H9 (cell line): ENCODE measurements around the gene OXSR1. TPM values are rescaled to one million over a fixed set of nuclear protein-coding genes. Genes with fewer than 3 reads are reported as not detected.
A peak's percentile ranks its signal among the peaks of the same experiment; 100 is the strongest.

Experiments used
- DNase-seq: peaks from one replicate; pipeline ENCODE4 v3.0.0-alpha.2; 2017
- H2AFZ ChIP-seq: one replicate; pipeline ENCODE4 v1.6.1; 2013; ENCODE audit warnings: mild to moderate bottlenecking, low read length, control low read depth, moderate library complexity
- H2AK5ac ChIP-seq: 2 replicates; pipeline ENCODE4 v1.6.1; 2013; ENCODE audit warnings: low read length, control low read depth, mixed read lengths; ENCODE audit not compliant: insufficient read length
- H2BK120ac ChIP-seq: one replicate; pipeline ENCODE4 v1.6.1; 2013; ENCODE audit warnings: low read depth, mild to moderate bottlenecking, low read length, control low read depth, inconsistent platforms; ENCODE audit not compliant: poor library complexity, severe bottlenecking
- H2BK12ac ChIP-seq: 2 replicates; pipeline ENCODE4 v1.6.1; 2013; ENCODE audit warnings: low read length, control low read depth, mixed read lengths, low read depth; ENCODE audit not compliant: insufficient read length
- H2BK15ac ChIP-seq: 2 replicates; pipeline ENCODE4 v1.6.1; 2013; ENCODE audit warnings: low read depth, low read length, control low read depth
- H2BK20ac ChIP-seq: one replicate; pipeline ENCODE4 v1.6.1; 2013; ENCODE audit warnings: low read depth, mild to moderate bottlenecking, low read length, control low read depth, inconsistent platforms; ENCODE audit not compliant: poor library complexity, severe bottlenecking
- H2BK5ac ChIP-seq: 2 replicates; pipeline ENCODE4 v1.6.1; 2013; ENCODE audit warnings: low read length, control low read depth, mixed read lengths; ENCODE audit not compliant: insufficient read length
- H3K14ac ChIP-seq: 2 replicates; pipeline ENCODE4 v1.6.1; 2013; ENCODE audit warnings: low read length, control low read depth; ENCODE audit not compliant: insufficient read depth
- H3K18ac ChIP-seq: 2 replicates; pipeline ENCODE4 v1.6.1; 2013; ENCODE audit warnings: low read depth, mild to moderate bottlenecking, mixed read lengths, low read length, control low read depth; ENCODE audit not compliant: insufficient read length
- H3K23ac ChIP-seq: 2 replicates; pipeline ENCODE4 v1.6.1; 2013; ENCODE audit warnings: low read length, control low read depth, mixed read lengths, low read depth; ENCODE audit not compliant: insufficient read length
- H3K23me2 ChIP-seq: 2 replicates; pipeline ENCODE4 v1.6.1; 2013; ENCODE audit warnings: low read depth, mild to moderate bottlenecking, mixed read lengths, low read length, control low read depth; ENCODE audit not compliant: insufficient read length, poor library complexity, severe bottlenecking
- H3K27ac ChIP-seq: 2 replicates; pipeline ENCODE4 v1.5.1; 2013; ENCODE audit warnings: low read length, control low read depth, mixed read lengths, low read depth; ENCODE audit not compliant: insufficient read length
- H3K27me3 ChIP-seq: 2 replicates; pipeline ENCODE4 v1.6.1; 2013; ENCODE audit warnings: low read length, control low read depth, inconsistent platforms; ENCODE audit not compliant: insufficient read depth
- H3K4ac ChIP-seq: 2 replicates; pipeline ENCODE4 v1.6.1; 2013; ENCODE audit warnings: low read depth, mild to moderate bottlenecking, control low read depth, inconsistent platforms, low read length, moderate library complexity
- H3K4me1 ChIP-seq: 2 replicates; pipeline ENCODE4 v1.6.1; 2013; ENCODE audit warnings: low read length, control low read depth, inconsistent platforms; ENCODE audit not compliant: insufficient read depth
- H3K4me2 ChIP-seq: 2 replicates; pipeline ENCODE4 v1.6.1; 2013; ENCODE audit warnings: low read length, control low read depth, mixed read lengths; ENCODE audit not compliant: insufficient read length, insufficient read depth
- H3K56ac ChIP-seq: 2 replicates; pipeline ENCODE4 v1.6.1; 2013; ENCODE audit warnings: low read depth, mild to moderate bottlenecking, mixed read lengths, low read length, control low read depth; ENCODE audit not compliant: insufficient read length
- H3K79me1 ChIP-seq: 2 replicates; pipeline ENCODE4 v1.6.1; 2013; ENCODE audit warnings: low read depth, mild to moderate bottlenecking, moderate library complexity, low read length, control low read depth, inconsistent platforms; ENCODE audit not compliant: insufficient read depth, poor library complexity, severe bottlenecking
- H3K79me2 ChIP-seq: 2 replicates; pipeline ENCODE4 v1.6.1; 2013; ENCODE audit warnings: low read length, control low read depth, inconsistent platforms; ENCODE audit not compliant: insufficient read depth
- H3K9ac ChIP-seq: 2 replicates; pipeline ENCODE4 v1.6.1; 2013; ENCODE audit warnings: low read length, control low read depth, mixed read lengths; ENCODE audit not compliant: insufficient read length; ENCODE audit errors: extremely low read depth
- H3K9me3 ChIP-seq: one replicate; pipeline ENCODE4 v1.6.1; 2013; ENCODE audit warnings: low read depth, low read length, inconsistent platforms; ENCODE audit not compliant: control insufficient read depth
- H3T11ph ChIP-seq: one replicate; pipeline ENCODE4 v1.6.1; 2013; ENCODE audit warnings: mild to moderate bottlenecking, low read length, control low read depth, inconsistent platforms
- H4K20me1 ChIP-seq: one replicate; pipeline ENCODE4 v1.6.1; 2013; ENCODE audit not compliant: control insufficient read depth, insufficient read length, insufficient read depth
- H4K5ac ChIP-seq: 2 replicates; pipeline ENCODE4 v1.6.1; 2013; ENCODE audit warnings: low read depth, mild to moderate bottlenecking, mixed read lengths, low read length, control low read depth; ENCODE audit not compliant: insufficient read length
- H4K8ac ChIP-seq: replicated peaks from 2 replicates; pipeline ENCODE4 v1.6.1; 2013; ENCODE audit warnings: low read length, control low read depth, mixed read lengths, low read depth; ENCODE audit not compliant: insufficient read length
- H4K91ac ChIP-seq: 2 replicates; pipeline ENCODE4 v1.6.1; 2013; ENCODE audit warnings: low read depth, mild to moderate bottlenecking, moderate library complexity, mixed read lengths, low read length, control low read depth; ENCODE audit not compliant: insufficient read length
- H3K27ac Mint-ChIP-seq, 3 experiments: 2 replicates in 2 of 3; 3 replicates in 1 of 3; pipeline ENCODE4 v1.8.0; 2020 to 2021; ENCODE audit warnings: mixed read lengths in 3 of 3, mild to moderate bottlenecking in 1 of 3, moderate library complexity in 1 of 3
- H3K27me3 Mint-ChIP-seq: 2 replicates; pipeline ENCODE4 v1.8.0; 2021; ENCODE audit warnings: low read depth, mild to moderate bottlenecking, moderate library complexity, mixed read lengths
- H3K36me3 Mint-ChIP-seq, 3 experiments: 2 replicates in 2 of 3; 3 replicates in 1 of 3; pipeline ENCODE4 v1.8.0; 2020 to 2021; ENCODE audit warnings: low read depth in 3 of 3, mixed read lengths in 3 of 3; ENCODE audit not compliant: insufficient read depth in 1 of 3
- H3K4me1 Mint-ChIP-seq, 2 experiments: 2 replicates each; pipeline ENCODE4 v1.8.0; 2020; ENCODE audit warnings: mixed read lengths in 2 of 2
- H3K4me3 Mint-ChIP-seq, 2 experiments: 2 replicates in 1 of 2; 3 replicates in 1 of 2; pipeline ENCODE4 v1.8.0; 2020 to 2021; ENCODE audit warnings: mild to moderate bottlenecking in 2 of 2, mixed read lengths in 2 of 2, moderate library complexity in 1 of 2
- H3K9me3 Mint-ChIP-seq, 2 experiments: 2 replicates in 1 of 2; 3 replicates in 1 of 2; pipeline ENCODE4 v1.8.0; 2020; ENCODE audit warnings: mild to moderate bottlenecking in 2 of 2, mixed read lengths in 2 of 2, moderate library complexity in 1 of 2
- WGBS: extraction: QIAGEN DNeasy Blood & Tissue Kit; methylation state at CpG from one replicate; pipeline ENCODE4 v1.1.7; 2013; ENCODE audit warnings: missing lambda C conversion rate, low lambda C conversion rate, mixed read lengths; ENCODE audit not compliant: insufficient read length; ENCODE audit errors: extremely low coverage; 5-methylcytosine and 5-hydroxymethylcytosine counted together
- total RNA-seq: library from RNA; stranded (reverse); gene quantifications from 2 replicates; pipeline ENCODE4 v1.2.1, GENCODE V29; 2021
- TF ChIP-seq, protein P1 (sequence below): fragments of 200-600 bp; sonication (generic); conservative IDR thresholded peaks from 3 replicates; pipeline ENCODE4 v1.8.0; 2021; ENCODE audit warnings: antibody characterized with exemption, mild to moderate bottlenecking

Gene OXSR1
- total RNA-seq, 1 experiment from 2014 or later, result 54.1 TPM

DNA sequence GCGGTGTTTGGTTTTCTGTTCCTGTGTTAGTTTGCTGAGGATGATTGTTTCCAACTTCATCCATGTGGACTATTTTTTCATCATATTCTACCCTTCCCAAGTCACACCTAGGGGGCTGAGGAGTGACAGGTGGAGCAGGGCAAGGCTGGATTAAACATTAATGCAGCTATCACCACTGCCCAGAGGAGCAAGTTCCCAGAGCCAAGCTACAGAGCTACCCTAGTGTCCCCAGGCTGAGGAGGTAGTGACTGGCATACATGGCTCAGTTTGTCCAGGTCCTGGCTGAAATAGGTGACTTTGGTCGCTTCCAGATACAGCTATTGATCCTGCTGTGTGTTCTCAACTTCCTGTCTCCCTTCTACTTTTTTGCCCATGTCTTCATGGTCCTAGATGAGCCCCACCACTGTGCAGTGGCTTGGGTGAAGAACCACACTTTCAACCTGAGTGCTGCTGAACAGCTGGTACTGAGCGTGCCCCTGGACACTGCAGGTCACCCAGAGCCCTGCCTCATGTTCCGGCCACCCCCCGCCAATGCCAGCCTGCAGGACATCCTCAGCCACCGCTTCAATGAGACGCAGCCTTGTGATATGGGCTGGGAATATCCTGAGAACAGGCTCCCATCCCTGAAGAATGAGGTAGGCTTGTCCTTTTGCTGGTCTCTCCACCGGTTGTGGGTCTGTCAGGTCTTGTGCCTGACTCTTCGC is 100.4 kb downstream of the OXSR1 start, which contains the start of gene SLC22A13:
Gene SLC22A13 (plus strand): TSS at position 209 of the 704 bp plus-strand sequence. CDS start 49 bp downstream, at position 258.
- WGBS, result no CpG with 5 or more reads among the region's 9 CpGs
- H3K4me2 ChIP-seq, result no peak within 1 kb of the TSS
- no peak within 1 kb of the TSS for H4K8ac ChIP-seq
- H3K9ac ChIP-seq, result no peak within 1 kb of the TSS
- no peaks in the 10 kb centered on the region for H3K27me3 Mint-ChIP-seq
- no peak within 1 kb of the TSS for H3K56ac ChIP-seq
- H3K23me2 ChIP-seq, result no peaks in the 10 kb centered on the region
- H3K18ac ChIP-seq, result no peak within 1 kb of the TSS
- no peak within 1 kb of the TSS for H3K14ac ChIP-seq
- no peak within 1 kb of the TSS for H4K5ac ChIP-seq
- no peaks in the 10 kb centered on the region for H3K36me3 Mint-ChIP-seq
- no peak within 1 kb of the TSS for H3K27ac ChIP-seq
- H3K27ac Mint-ChIP-seq, result peak within 1 kb of the TSS in 2 of 3 experiments; percentile 23 to 87; a peak in 3 of 7 replicates
- H3K27me3 ChIP-seq, result no peaks in the 10 kb centered on the region
- H3K79me1 ChIP-seq, result no peaks in the 10 kb centered on the region
- peaks cover 3% of the 10 kb centered on the region for H4K20me1 ChIP-seq
- TF ChIP-seq, protein P1, sequence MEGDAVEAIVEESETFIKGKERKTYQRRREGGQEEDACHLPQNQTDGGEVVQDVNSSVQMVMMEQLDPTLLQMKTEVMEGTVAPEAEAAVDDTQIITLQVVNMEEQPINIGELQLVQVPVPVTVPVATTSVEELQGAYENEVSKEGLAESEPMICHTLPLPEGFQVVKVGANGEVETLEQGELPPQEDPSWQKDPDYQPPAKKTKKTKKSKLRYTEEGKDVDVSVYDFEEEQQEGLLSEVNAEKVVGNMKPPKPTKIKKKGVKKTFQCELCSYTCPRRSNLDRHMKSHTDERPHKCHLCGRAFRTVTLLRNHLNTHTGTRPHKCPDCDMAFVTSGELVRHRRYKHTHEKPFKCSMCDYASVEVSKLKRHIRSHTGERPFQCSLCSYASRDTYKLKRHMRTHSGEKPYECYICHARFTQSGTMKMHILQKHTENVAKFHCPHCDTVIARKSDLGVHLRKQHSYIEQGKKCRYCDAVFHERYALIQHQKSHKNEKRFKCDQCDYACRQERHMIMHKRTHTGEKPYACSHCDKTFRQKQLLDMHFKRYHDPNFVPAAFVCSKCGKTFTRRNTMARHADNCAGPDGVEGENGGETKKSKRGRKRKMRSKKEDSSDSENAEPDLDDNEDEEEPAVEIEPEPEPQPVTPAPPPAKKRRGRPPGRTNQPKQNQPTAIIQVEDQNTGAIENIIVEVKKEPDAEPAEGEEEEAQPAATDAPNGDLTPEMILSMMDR, result no peak
- H3K4me3 Mint-ChIP-seq, result no peak within 1 kb of the TSS
- peaks cover 20 to 27% of the 10 kb centered on the region in 2 experiments for H3K4me1 Mint-ChIP-seq
- H3K9me3 Mint-ChIP-seq, result no peaks in the 10 kb centered on the region
- no peak within 1 kb of the TSS for H3K23ac ChIP-seq
- H3T11ph ChIP-seq, result no peak within 1 kb of the TSS
- no peaks in the 10 kb centered on the region for H3K9me3 ChIP-seq
- no peak within 1 kb of the TSS for H2BK5ac ChIP-seq
- H2BK120ac ChIP-seq, result no peak within 1 kb of the TSS
- no peak within 1 kb of the TSS for H3K4ac ChIP-seq
- no peaks in the 10 kb centered on the region; the same call in none of the 2 replicates for H3K4me1 ChIP-seq
- H4K91ac ChIP-seq, result no peak within 1 kb of the TSS
- H3K79me2 ChIP-seq, result no peaks in the 10 kb centered on the region
- no peak within 1 kb of the TSS for H2BK20ac ChIP-seq
- no peak within 1 kb of the TSS for H2AK5ac ChIP-seq
- H2BK12ac ChIP-seq, result no peak within 1 kb of the TSS
- DNase-seq, result no peak
- H2AFZ ChIP-seq, result no peak within 1 kb of the TSS
- no peak within 1 kb of the TSS for H2BK15ac ChIP-seq
